KOPT-K1 (cell line): Measurements from ENCODE around the gene RELN.

Experiments
- H3K27ac ChIP-seq: fragments of 200-600 bp; sonication (generic); 2 replicates; pipeline ENCODE4 v1.5.1; 2016; ENCODE audit warnings: antibody characterized with exemption, mild to moderate bottlenecking, low read depth, low read length; ENCODE audit not compliant: poor library complexity, severe bottlenecking
- H3K36me3 ChIP-seq: fragments of 200-600 bp; sonication (generic); 2 replicates; pipeline ENCODE4 v1.5.1; 2017; ENCODE audit warnings: antibody characterized with exemption, mild to moderate bottlenecking, low read length, moderate library complexity; ENCODE audit not compliant: insufficient read depth
- H3K9me3 ChIP-seq: fragments of 200-600 bp; sonication (generic); 2 replicates; pipeline ENCODE4 v1.5.1; 2017; ENCODE audit warnings: antibody characterized with exemption, low read length, mild to moderate bottlenecking; ENCODE audit not compliant: insufficient read depth, poor library complexity, severe bottlenecking

RELN gene

DNA sequence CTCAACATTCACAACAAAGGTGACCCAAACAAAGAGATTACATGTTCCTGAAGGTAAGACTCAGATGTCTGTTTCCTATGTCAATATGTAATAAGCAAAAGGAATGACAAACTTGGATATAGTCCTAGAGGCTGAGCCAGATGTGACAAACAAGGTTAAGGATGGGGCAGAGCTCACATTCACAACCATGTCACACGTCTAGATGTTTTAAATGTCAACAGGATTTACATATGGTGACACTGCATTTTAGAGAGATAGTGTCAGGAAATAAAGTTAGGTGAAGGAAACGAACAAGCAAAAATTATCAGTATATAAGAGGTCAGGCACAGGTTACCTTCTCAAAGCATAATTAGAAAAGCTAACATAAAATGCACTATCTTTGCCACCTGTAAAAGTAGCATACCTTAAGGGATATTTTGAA, 8.4 kb downstream of the RELN start:
- no peak overlapping the region for H3K27ac ChIP-seq
- no peaks in the 10 kb centered on the region for H3K9me3 ChIP-seq
- H3K36me3 ChIP-seq, result no peaks in the 10 kb centered on the region

DNA sequence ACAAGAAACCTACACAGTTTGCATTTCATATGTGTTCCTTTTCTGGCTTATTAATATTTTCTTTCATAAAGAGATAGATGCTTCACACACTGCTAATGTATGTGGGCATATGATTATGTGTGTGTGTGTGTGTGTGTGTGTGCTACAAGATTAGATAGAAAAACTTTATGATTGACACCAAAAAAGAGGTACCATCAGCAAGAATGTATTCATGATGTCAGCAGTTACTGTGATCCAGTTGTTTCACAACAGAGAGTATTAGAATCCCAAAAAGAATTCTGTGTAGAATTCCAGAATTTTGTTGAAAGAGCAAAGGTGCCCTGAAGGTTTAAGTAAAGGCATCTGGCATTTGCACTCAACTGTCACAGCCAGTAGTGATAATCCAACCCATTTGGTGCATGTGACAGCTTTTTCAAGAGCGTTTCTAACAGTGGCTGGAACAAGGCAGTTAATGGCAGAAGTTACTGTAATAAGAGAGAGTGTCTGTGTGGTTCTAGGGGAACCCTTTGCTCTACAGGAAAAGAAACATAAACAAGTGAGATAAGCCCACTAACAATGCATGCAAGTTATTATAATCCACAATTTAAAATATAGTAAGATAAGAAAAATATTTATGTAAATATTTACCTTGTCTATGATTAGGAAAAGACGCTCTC, 16.6 kb downstream of the RELN start:
- H3K9me3 ChIP-seq, result no peaks in the 10 kb centered on the region
- no peaks in the 10 kb centered on the region for H3K36me3 ChIP-seq
- no peak overlapping the region for H3K27ac ChIP-seq

DNA sequence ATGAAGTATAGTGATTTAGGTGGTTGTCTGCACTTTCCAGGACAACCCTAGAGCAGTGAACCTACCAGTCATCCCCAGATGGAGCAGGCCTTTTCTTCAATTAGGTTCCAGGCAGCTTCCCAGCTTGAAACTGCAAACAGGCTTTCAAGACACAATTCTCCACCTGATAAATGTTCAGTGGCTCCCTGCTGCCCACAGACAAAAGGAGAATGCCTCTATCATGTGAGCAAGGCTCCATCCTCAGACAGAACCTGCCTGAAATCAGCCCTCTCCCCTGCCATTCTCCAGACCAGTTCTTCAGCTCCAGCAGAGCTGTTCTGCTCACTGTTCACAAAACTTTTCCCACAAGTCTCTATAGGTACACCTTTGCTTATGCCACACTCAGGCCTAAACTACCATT, 22.1 kb downstream of the RELN start:
- Histone ChIP-seq H3K36me3 (no peaks in the 10 kb centered on the region), H3K9me3 (no peaks in the 10 kb centered on the region), H3K27ac (no peak overlapping the region)

DNA sequence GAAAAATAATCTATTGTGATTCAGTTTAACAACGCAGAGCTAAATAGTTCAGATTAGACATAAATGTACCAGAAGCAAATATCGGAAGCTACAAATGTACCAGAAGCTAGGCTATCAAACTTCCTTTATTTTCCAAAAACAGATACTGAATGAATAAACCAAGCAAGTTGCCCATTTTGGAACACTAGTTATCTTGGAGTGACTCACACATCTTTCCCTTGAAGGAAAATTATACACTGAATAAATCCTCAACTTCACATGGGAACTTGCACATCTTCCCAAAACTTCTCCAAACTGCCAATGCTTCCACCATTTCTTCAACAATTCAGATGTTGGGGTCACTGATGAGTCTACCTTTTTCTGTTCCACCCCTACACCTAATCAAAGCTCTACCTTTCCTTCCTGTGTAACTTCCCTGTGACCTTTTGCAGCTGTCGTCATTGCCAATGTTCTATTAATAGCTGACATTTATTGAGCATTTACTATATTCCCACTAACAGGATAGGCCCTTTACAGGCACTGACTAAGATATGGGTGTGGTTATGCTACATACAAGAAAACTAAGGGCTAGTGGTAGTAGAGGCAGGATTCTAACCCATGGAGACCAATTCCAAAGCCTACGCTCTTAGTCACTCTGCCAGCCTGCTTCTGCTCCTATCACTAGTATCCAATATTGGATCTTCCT, 22.7 kb downstream of the RELN start:
- Histone ChIP-seq H3K36me3 (no peaks in the 10 kb centered on the region), H3K27ac (no peak overlapping the region), H3K9me3 (no peaks in the 10 kb centered on the region)

DNA sequence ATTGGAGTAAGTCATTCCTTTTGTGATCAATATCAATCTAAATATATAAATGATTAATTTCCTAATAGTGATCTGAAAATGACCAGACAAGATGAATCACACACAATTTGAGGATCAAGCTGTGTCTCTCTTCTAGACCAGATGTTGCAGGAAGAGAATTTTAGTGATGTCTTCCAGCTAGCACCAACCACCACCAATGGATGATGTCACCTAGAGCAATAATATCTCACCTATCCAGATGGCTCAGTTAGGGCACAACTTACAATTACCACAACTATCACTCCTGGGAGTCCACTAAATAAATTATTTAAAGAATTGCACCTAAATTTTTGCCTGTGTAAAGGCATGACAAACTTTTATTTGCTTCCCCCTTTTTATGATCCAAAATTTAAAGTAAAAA, 25.2 kb downstream of the RELN start:
- Histone ChIP-seq H3K27ac (no peak overlapping the region), H3K9me3 (no peaks in the 10 kb centered on the region)

DNA sequence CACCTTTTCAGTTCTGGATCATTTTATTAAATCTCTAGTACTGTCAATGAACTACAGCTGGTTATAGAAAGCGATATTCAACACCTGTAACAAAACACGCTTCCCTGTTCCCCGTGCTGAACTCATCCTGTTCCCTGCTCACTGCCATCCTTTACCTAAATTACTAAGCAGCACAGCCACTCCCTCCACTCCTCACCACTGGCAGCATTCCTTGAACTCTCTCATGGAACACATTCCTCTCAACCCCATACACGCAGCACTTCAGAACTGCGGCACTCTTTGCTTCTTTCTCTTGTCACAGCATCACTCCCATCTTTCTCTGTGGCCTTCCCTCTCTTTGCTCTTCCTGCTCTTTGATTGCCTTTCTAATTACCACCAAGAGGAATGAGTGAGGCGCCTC, 27.4 kb downstream of the RELN start:
- H3K27ac ChIP-seq, result no peak overlapping the region
- H3K36me3 ChIP-seq, result no peaks in the 10 kb centered on the region
- no peaks in the 10 kb centered on the region for H3K9me3 ChIP-seq

More for the DNA sequence above, 25.2 kb downstream of the RELN start:
- H3K36me3 ChIP-seq, result no peaks in the 10 kb centered on the region

DNA sequence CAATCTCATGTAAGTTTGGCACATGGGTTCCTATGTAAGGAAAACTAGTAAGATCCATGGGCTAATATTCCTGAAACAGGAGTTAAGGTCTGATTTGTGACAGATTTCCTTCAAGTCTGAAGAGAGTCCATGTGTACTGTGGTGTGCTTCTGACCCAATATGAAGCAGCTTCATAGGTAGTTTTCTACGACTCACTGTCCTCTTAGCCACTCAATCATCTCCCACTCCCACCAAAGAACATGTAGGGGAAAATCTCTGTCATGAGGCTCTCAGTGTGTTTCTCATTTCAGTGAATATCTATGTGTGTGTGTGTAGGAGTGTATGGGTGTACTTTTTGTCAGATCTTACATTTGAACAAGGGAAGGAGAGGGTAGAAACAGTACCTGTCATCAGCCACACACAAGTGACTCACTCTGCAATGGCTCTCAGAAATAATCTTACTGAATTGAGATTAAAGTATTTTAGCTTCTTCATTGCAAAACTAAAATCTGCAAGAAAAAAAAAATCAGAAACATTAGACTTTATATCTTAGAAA, 31.1 kb downstream of the RELN start:
- H3K36me3 ChIP-seq, result no peaks in the 10 kb centered on the region
- no peak overlapping the region for H3K27ac ChIP-seq
- H3K9me3 ChIP-seq, result no peaks in the 10 kb centered on the region

DNA sequence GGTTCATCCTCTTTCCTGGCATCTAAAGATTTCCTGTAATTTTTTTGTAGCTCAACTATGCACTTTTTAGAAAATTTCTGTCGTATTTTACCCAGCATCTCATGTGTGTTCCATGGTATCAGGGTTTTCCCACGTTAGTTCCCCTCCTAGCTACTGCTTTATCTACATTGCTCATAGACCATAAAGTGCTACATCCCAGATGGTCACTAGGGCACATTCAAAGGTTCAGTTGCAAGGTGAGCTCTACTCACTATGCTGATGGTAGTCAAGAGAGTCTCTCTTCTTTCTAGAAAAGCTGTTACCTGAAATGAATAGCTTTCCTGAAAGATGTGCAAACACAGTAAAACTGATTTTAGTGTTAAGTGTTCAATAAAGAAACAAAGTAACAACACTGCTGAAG, 33.5 kb downstream of the RELN start:
- Histone ChIP-seq H3K9me3 (no peaks in the 10 kb centered on the region), H3K27ac (no peak overlapping the region), H3K36me3 (no peaks in the 10 kb centered on the region)

DNA sequence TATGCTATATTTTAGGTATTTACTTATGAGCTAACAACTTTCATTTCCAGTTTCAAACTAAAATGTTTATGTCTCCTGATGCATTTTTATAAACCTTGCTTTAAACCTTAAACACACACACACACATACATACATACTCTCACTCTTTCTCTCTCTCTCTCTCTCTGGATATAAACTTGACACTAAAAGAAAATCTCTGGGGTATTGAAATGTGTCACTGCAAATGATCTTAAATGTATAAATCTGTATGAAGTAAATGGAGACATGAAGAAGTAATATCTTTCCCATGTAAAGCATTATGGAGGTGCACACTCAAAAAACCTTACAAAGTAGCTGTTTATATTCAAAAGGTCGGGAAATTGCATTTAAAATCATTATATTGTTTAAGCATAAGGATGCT, 37.0 kb downstream of the RELN start:
- H3K36me3 ChIP-seq, result no peaks in the 10 kb centered on the region
- no peaks in the 10 kb centered on the region for H3K9me3 ChIP-seq
- H3K27ac ChIP-seq, result no peak overlapping the region

DNA sequence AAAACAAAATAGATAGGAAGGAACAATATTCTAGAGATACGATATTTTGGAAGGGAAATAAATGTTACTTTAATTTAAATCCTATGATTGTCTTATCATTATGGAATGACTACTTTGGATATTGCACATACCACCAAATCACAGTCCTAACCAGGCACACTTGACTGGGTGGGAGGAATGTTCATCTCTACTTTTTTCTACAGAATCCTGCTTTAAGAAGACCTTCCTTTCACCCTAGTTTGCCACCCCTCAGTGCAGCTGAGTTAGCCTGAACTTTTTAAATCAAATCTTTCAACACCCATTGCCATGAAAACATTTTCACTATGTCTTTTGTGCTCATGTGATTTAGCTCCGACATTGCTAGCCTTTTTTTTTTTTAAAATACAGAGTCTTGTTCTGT, 38.1 kb downstream of the RELN start:
- H3K36me3 ChIP-seq, result no peaks in the 10 kb centered on the region
- no peak overlapping the region for H3K27ac ChIP-seq
- no peaks in the 10 kb centered on the region for H3K9me3 ChIP-seq

DNA sequence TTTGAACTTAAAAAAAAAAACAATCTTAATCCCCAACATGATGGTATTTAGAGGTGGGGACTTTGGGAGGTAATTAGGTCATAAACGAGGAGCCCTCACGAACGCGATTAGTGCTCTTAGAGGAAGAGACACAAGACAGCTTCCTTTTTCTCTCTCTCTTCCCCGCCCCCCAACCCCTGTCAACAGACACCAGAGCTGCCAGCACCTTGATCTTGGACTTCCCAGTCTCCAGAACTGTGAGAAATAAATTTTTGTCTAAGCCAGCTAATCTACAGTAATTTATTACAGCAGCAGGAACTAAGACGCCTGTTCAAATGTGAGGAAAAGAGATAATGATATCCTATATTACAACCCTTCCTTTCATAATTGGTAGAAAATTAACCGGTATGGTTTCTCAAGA, 40.1 kb downstream of the RELN start:
- Histone ChIP-seq H3K27ac (no peak overlapping the region), H3K36me3 (no peaks in the 10 kb centered on the region), H3K9me3 (no peaks in the 10 kb centered on the region)

DNA sequence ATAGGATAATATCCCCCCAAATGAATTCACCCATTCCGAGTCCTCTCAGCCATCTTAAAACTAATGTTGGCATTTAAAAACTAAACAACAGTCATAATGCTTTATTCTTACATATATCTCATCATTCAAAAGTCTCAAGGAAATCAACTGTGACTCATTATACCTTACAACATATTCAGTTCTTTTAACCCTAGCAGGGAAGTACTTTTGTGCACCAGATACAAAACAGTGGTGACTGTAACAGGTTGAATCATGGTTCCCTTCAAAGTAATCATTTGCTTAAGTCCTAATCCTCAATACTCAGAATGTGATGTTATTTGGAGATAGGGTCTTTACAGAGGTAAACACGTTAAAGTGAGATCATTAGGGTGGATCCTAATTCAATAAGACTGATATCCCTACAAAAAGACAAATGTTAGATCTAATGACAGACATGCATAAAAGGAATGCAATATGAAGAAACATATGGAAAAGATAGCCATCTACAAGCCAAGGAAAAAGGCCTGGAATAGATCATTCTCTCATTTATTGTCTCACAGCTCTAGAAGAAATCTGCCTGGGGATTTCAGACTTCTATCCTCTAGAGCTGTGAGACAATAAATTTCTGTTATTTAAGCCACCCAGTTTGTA, 42.3 kb downstream of the RELN start:
- Histone ChIP-seq H3K27ac (no peak overlapping the region), H3K9me3 (no peaks in the 10 kb centered on the region), H3K36me3 (no peaks in the 10 kb centered on the region)

DNA sequence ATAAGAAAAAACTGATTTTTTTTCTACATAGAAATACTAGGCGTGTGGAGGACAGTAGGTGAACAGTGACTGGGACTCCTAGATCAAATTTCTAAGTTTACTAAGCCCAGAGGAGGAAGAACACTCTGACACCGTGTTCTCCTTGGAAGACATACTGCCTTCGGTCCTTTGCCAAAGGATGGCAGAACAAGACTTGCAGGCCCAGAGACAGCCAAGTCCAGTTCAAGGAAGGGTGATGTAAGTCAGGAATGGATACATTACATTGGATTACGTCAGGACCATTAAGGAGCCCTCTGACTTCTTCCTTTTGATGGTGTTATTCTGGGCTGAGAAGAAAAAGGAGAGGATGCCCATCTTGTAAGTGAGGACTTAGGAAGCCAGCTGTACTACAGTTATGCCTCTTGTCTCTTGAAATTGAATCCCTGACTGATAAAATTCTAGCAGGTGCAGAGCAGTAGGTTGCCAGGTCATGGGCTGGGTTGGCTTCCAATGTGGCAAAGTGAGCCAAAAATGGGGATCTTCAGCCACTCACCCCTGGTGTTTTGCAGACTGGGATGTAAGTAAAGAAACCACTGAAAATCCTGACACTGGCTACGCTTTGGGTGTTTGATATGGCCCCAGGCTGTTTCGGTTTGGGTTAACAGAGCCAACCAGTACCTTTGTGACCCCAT, 45.1 kb downstream of the RELN start:
- Histone ChIP-seq H3K36me3 (no peaks in the 10 kb centered on the region), H3K27ac (no peak overlapping the region), H3K9me3 (no peaks in the 10 kb centered on the region)

DNA sequence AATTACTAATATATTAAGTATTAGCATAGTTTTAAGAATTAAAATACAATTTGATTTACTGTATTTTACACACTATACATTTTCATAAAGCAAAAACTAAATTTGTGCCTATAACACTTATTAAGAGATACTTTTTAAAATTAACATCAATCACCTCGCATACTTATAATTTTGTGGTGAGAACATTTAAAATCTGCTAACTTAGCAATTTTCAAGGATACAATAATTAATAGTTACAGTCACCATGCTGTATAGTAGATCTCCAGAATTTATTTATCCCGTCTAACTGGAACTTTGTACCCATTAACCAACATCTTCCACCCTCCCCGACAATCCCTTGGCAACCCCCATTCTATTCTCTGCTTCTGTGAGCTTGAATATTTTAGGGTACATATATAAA, 47.5 kb downstream of the RELN start:
- no peaks in the 10 kb centered on the region for H3K36me3 ChIP-seq
- H3K9me3 ChIP-seq, result no peaks in the 10 kb centered on the region
- no peak overlapping the region for H3K27ac ChIP-seq
